B cell (primary cell): ENCODE results near the gene RAP1GAP2. TPM values are rescaled to one million over a fixed set of nuclear protein-coding genes. Genes with fewer than 3 reads are reported as not detected.
"Not testable (repeated sequence)": the region's sequence is repeated elsewhere in the genome, so short reads cannot be mapped to it uniquely, and the experiment has no call there.

Experiments used
- ATAC-seq: fragments of 200-7000 bp; cut with Tn5 transposase; one replicate; pipeline ENCODE4 v1.10.0; 2021; ENCODE audit warnings: low read depth, mild to moderate bottlenecking, moderate number of reproducible peaks, moderate library complexity
- CTCF ChIA-PET: fragments of 350-600 bp; sonication (Branson Sonifier 250); formaldehyde crosslinking; loops from one replicate; lab custom pipeline; 2021; ENCODE audit warnings: antibody characterized with exemption, inconsistent platforms; lab: Charles Lee
- POLR2A ChIA-PET: fragments of 350-600 bp; sonication (Branson Sonifier 250); formaldehyde crosslinking; loops from one replicate; lab custom pipeline; 2021; ENCODE audit warnings: antibody characterized with exemption; lab: Charles Lee
- DNase-seq: peaks from one replicate; pipeline ENCODE4 v3.0.0; 2013
- H2AFZ ChIP-seq: 2 replicates; pipeline ENCODE4 v1.6.1; 2012; ENCODE audit warnings: mild to moderate bottlenecking, low read depth, low read length; ENCODE audit not compliant: insufficient read depth, poor library complexity, severe bottlenecking
- H3K27ac ChIP-seq, 2 donors: 1 replicate in 1 of 2; 2 replicates in 1 of 2; pipeline ENCODE4 v1.5.1; 2012 to 2013; ENCODE audit warnings: low read length in 2 of 2, mild to moderate bottlenecking in 2 of 2, moderate library complexity in 1 of 2
- H3K27me3 ChIP-seq, 4 experiments: fragments of 200-600 bp in 1 of 4; sonication (generic) in 1 of 4; replicated peaks in 1 of 4; 1 replicate in 2 of 4; 2 replicates in 2 of 4; pipeline versions ENCODE4 v1.6.1 to v1.7.0; 2013 to 2016; ENCODE audit warnings: low read length in 3 of 4, mild to moderate bottlenecking in 2 of 4, mixed read lengths in 1 of 4, moderate library complexity in 1 of 4; ENCODE audit not compliant: insufficient read depth in 4 of 4, control insufficient read depth in 3 of 4; ENCODE audit errors: control extremely low read depth in 1 of 4
- H3K36me3 ChIP-seq, 2 experiments: replicated peaks in 1 of 2; 1 replicate in 1 of 2; 2 replicates in 1 of 2; pipeline versions ENCODE4 v1.6.1 to v1.7.1; 2013; ENCODE audit warnings: low read length in 1 of 2; ENCODE audit not compliant: insufficient read depth in 2 of 2, control insufficient read depth in 1 of 2; ENCODE audit errors: control extremely low read depth in 1 of 2, extremely low read depth in 1 of 2
- H3K4me1 ChIP-seq, 2 donors: fragments of 200-600 bp in 1 of 2; sonication (generic) in 1 of 2; 1 replicate in 1 of 2; 2 replicates in 1 of 2; pipeline versions ENCODE4 v1.5.1 to v1.6.1; 2013 to 2017; ENCODE audit warnings: low read length in 2 of 2; ENCODE audit not compliant: control insufficient read depth in 2 of 2, insufficient read depth in 2 of 2
- H3K4me2 ChIP-seq: replicated peaks from 2 replicates; pipeline ENCODE3; 2012; ENCODE audit warnings: mild to moderate bottlenecking, low read depth, low read length; ENCODE audit not compliant: poor library complexity, severe bottlenecking
- H3K4me3 ChIP-seq, 5 experiments: fragments of 200-600 bp in 1 of 5; sonication (generic) in 1 of 5; 1 replicate in 3 of 5; 2 replicates in 2 of 5; pipeline versions ENCODE4 v1.5.1 to v1.7.0; 2011 to 2016; ENCODE audit warnings: low read length in 4 of 5, mild to moderate bottlenecking in 4 of 5, low read depth in 2 of 5, control low read depth in 1 of 5, moderate library complexity in 1 of 5; ENCODE audit not compliant: insufficient read depth in 1 of 5; ENCODE audit errors: control extremely low read depth in 1 of 5, extremely low read depth in 1 of 5
- H3K79me2 ChIP-seq: fragments of 200-600 bp; sonication (generic); one replicate; pipeline ENCODE4 v1.6.0; 2016; ENCODE audit warnings: low read length; ENCODE audit not compliant: control insufficient read depth, insufficient read depth
- H3K9ac ChIP-seq: fragments of 200-600 bp; sonication (generic); 2 replicates; pipeline ENCODE4 v1.6.1; 2017; ENCODE audit warnings: mild to moderate bottlenecking, low read length, moderate library complexity
- H3K9me3 ChIP-seq, 3 donors: one replicate each; pipeline versions ENCODE4 v1.6.1 to v1.7.1; 2013; ENCODE audit warnings: low read length in 2 of 3; ENCODE audit not compliant: control insufficient read depth in 2 of 3, insufficient read depth in 1 of 3; ENCODE audit errors: control extremely low read depth in 1 of 3
- H4K20me1 ChIP-seq: 2 replicates; pipeline ENCODE4 v1.6.0; 2012; ENCODE audit warnings: mild to moderate bottlenecking, low read length; ENCODE audit not compliant: insufficient read depth, control insufficient read depth, poor library complexity, severe bottlenecking
- H3K27ac Mint-ChIP-seq: one replicate; pipeline ENCODE4 v1.8.0; 2021; ENCODE audit warnings: mixed read lengths
- H3K27me3 Mint-ChIP-seq: one replicate; pipeline ENCODE4 v1.8.0; 2021; ENCODE audit warnings: mixed read lengths
- H3K4me1 Mint-ChIP-seq: one replicate; pipeline ENCODE4 v1.8.0; 2021; ENCODE audit warnings: mixed read lengths
- H3K4me3 Mint-ChIP-seq: one replicate; pipeline ENCODE4 v1.8.0; 2021; ENCODE audit warnings: mixed read lengths
- H3K9me3 Mint-ChIP-seq: one replicate; pipeline ENCODE4 v1.8.0; 2022; ENCODE audit warnings: mixed read lengths; ENCODE audit not compliant: insufficient read depth
- EZH2 ChIP-seq: IDR thresholded peaks from 2 replicates; pipeline ENCODE4 v1.6.1; 2012; ENCODE audit warnings: borderline replicate concordance, low read depth, mild to moderate bottlenecking, moderate library complexity, low read length; ENCODE audit not compliant: insufficient read depth, poor library complexity, severe bottlenecking
- WGBS: methylation state at CpG from one replicate; pipeline ENCODE4 v1.1.5; 2013; ENCODE audit warnings: missing lambda C conversion rate; ENCODE audit not compliant: insufficient coverage; 5-methylcytosine and 5-hydroxymethylcytosine counted together
- intact Hi-C: fragments of 100-400 bp; cut with micrococcal nuclease; formaldehyde crosslinking; loops from one replicate; pipeline ENCODE4 v1.10.0; 2022
- polyA plus RNA-seq: library from polyadenylated mRNA; depleted of rRNA; stranded (reverse); fragments of >200 nt; gene quantifications from 2 replicates; pipeline ENCODE4 v1.2.3, GENCODE V29; 2012
- total RNA-seq, 2 donors: library from RNA; stranded (reverse); fragments of 120-200 nt in 1 of 2; gene quantifications; 1 replicate in 1 of 2; 2 replicates in 1 of 2; pipeline versions ENCODE4 v1.2.3 to v1.2.4, GENCODE V29; 2013 to 2022
- TF ChIP-seq, protein P1 (sequence below): fragments of 200-600 bp; IDR thresholded peaks from one replicate; pipeline ENCODE4 v1.8.0; 2022; ENCODE audit warnings: antibody characterized with exemption, mild to moderate bottlenecking

Gene RAP1GAP2
- total and polyA plus RNA-seq, 2 donors (not counting 1 experiment from before 2014, with no cell fraction given): 14.9 to 16.4 TPM

- Mint-ChIP-seq H3K27me3 (no peaks in the 10 kb centered on the region), H3K4me3 (peak overlapping the region; percentile 66), H3K9me3 (no peaks in the 10 kb centered on the region), H3K4me1 (peaks cover 45% of the 10 kb centered on the region), H3K27ac (peak overlapping the region; percentile 63)
- intact Hi-C loops: loop anchor here (1.0 to 2.0 kb wide), 3 partner anchors 13 to 29 kb away; no protein-coding TSS in a partner anchor
- POLR2A ChIA-PET: interaction anchor here (2.2 to 2.9 kb wide), 3 partner anchors 10 to 197 kb away, joined by 5 to 22 read pairs (median 16); partner anchors contain the start of gene RAP1GAP2
- no peaks in the 10 kb centered on the region for H3K36me3 ChIP-seq
- H3K4me3 ChIP-seq: no peak overlapping the region
- 73% methylated on average over 13 of the region's 17 CpGs for WGBS
- peak overlapping the region in 1 of 2 donors; percentile 79 for H3K27ac ChIP-seq
- CTCF ChIA-PET: interaction anchor here (0.6 to 2.9 kb wide), 8 partner anchors 10 to 197 kb away, joined by 3 to 59 read pairs (median 4); no protein-coding TSS in a partner anchor
- H4K20me1 ChIP-seq: no peaks in the 10 kb centered on the region
- ATAC-seq: no peak
- H3K9me3 ChIP-seq: peaks cover 0 to 4% (median 0%) of the 10 kb centered on the region in 3 donors
- TF ChIP-seq, protein P1, sequence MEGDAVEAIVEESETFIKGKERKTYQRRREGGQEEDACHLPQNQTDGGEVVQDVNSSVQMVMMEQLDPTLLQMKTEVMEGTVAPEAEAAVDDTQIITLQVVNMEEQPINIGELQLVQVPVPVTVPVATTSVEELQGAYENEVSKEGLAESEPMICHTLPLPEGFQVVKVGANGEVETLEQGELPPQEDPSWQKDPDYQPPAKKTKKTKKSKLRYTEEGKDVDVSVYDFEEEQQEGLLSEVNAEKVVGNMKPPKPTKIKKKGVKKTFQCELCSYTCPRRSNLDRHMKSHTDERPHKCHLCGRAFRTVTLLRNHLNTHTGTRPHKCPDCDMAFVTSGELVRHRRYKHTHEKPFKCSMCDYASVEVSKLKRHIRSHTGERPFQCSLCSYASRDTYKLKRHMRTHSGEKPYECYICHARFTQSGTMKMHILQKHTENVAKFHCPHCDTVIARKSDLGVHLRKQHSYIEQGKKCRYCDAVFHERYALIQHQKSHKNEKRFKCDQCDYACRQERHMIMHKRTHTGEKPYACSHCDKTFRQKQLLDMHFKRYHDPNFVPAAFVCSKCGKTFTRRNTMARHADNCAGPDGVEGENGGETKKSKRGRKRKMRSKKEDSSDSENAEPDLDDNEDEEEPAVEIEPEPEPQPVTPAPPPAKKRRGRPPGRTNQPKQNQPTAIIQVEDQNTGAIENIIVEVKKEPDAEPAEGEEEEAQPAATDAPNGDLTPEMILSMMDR: no peak
- TF ChIP-seq EZH2: no peak
- peak overlapping the region; percentile 59 for H3K4me2 ChIP-seq
- no peaks in the 10 kb centered on the region for H3K27me3 ChIP-seq
- no peak overlapping the region for H3K9ac ChIP-seq
- H2AFZ ChIP-seq: no peak overlapping the region
- peak; percentile 39 for DNase-seq
- peaks cover 19% of the 10 kb centered on the region for H3K79me2 ChIP-seq
- peaks cover 25 to 57% of the 10 kb centered on the region in 2 donors for H3K4me1 ChIP-seq
These were observed 19.5 kb downstream of the RAP1GAP2 start for GRCh38 chr17:2815781-2816185.

DNA sequence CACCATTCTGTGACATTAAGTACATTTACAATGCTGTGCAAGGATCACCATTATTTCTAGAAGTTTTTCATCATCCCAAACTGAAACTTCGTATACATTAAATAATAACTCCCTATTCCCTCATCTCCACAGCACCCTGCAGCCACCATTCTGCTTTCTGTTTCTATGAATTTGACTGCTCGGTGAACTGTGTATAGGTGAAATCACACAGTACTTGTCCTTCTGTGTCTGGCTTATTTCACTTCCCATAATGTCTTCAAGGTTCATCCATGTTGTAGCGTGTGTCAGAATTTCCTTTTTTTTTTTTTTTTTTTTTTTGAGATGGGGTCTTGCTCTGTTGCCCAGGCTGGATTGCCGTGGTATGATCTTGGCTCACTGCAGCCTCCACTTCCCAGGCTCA, 20.4 kb downstream of the RAP1GAP2 start:
- peak overlapping the region; percentile 59 for H3K4me2 ChIP-seq
- no peak overlapping the region for H2AFZ ChIP-seq
- no peaks in the 10 kb centered on the region for H3K27me3 Mint-ChIP-seq
- ChIA-PET CTCF (interaction anchor here (0.5 kb wide), 1 partner anchor 25 kb away, joined by 3 read pairs; no protein-coding TSS in a partner anchor), POLR2A (interaction anchor here (0.7 kb wide), 1 partner anchor 11 kb away, joined by 3 read pairs; no protein-coding TSS in a partner anchor)
- ATAC-seq (no peak), DNase-seq (peak; percentile 68)
- peaks cover 25 to 55% of the 10 kb centered on the region in 2 donors for H3K4me1 ChIP-seq
- intact Hi-C loops: no loop called here
- H3K9ac ChIP-seq: no peak overlapping the region
- no peak overlapping the region for H3K27ac ChIP-seq
- no peaks in the 10 kb centered on the region for H4K20me1 ChIP-seq
- no peaks in the 10 kb centered on the region for H3K9me3 Mint-ChIP-seq
- H3K4me1 Mint-ChIP-seq: peaks cover 43% of the 10 kb centered on the region
- no peaks in the 10 kb centered on the region for H3K27me3 ChIP-seq
- TF ChIP-seq EZH2: no peak
- TF ChIP-seq, protein P1: no peak
- WGBS: no CpG with 5 or more reads among the region's 4 CpGs
- H3K79me2 ChIP-seq: peaks cover 19% of the 10 kb centered on the region
- H3K4me3 Mint-ChIP-seq: peak overlapping the region; percentile 68
- H3K36me3 ChIP-seq: no peaks in the 10 kb centered on the region
- peak overlapping the region in 1 of 5 experiments; percentile 3 for H3K4me3 ChIP-seq
- H3K27ac Mint-ChIP-seq: peak overlapping the region; percentile 41
- H3K9me3 ChIP-seq: peaks cover 0 to 4% (median 0%) of the 10 kb centered on the region in 3 donors

DNA sequence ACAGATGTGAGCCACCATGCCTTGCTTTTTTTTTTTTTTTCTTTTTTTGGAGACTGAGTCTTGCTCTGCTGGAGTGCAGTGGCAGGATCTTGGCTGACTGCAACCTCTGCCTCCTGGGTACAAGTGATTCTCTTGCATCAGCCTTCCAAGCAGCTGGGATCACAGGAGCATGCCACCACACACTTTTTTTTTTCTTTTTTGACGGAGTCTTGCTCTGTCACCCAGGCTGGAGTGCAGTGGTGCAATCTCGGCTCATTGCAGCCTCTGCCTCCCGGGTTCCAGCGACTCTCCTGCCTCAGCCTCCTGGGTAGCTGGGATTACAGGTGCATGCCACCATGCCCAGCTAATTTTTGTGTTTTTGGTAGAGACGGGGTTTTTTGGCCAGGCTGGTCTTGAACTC, 23.1 kb downstream of the RAP1GAP2 start:
- POLR2A ChIA-PET: interaction anchor here (0.7 kb wide), 2 partner anchors 140 to 775 kb away, joined by 4 to 6 read pairs; no protein-coding TSS in a partner anchor
- H3K9ac ChIP-seq, H3K9me3 Mint-ChIP-seq, H3K4me3 ChIP-seq, H3K27me3 ChIP-seq, H3K27ac ChIP-seq, H2AFZ ChIP-seq, H3K27ac Mint-ChIP-seq, DNase-seq, ATAC-seq, H3K27me3 Mint-ChIP-seq, H4K20me1 ChIP-seq, CTCF ChIA-PET, intact Hi-C loops, H3K9me3 ChIP-seq, H3K36me3 ChIP-seq, H3K4me3 Mint-ChIP-seq, H3K4me2 ChIP-seq: not testable (repeated sequence)
- WGBS: 67% methylated on average over 3 of the region's 5 CpGs
- Histone ChIP-seq H3K4me1 (peaks cover 33 to 68% of the 10 kb centered on the region in 2 donors), H3K79me2 (peaks cover 19% of the 10 kb centered on the region)
- peaks cover 38% of the 10 kb centered on the region for H3K4me1 Mint-ChIP-seq
